Renal pelvis (tissue), 4 donors: ENCODE results near the gene SMIM35. TPM values are rescaled to one million over a fixed set of nuclear protein-coding genes. Genes with fewer than 3 reads are reported as not detected.

ENCODE experiments used
- DNase-seq: peaks from one replicate; pipeline ENCODE4 v3.0.0-alpha.2; 2013
- polyA plus RNA-seq, 3 donors: library from polyadenylated mRNA; unstranded; fragments of 120-200 nt; gene quantifications; one replicate each; pipeline ENCODE4 v1.2.1, GENCODE V29; 2013; ENCODE audit not compliant: insufficient read length in 3 of 3

The SMIM35 gene
- polyA plus RNA-seq, 3 donors = 0.09 to 0.11 (median 0.10) TPM

GRCh38 chr11:118111019-118111743 is 24.4 kb upstream of the SMIM35 start:
- DNase-seq = no peak

- DNase-seq = no peak
Measured at GRCh38 chr11:118109231-118109630, 22.5 kb upstream of the SMIM35 start.

GRCh38 chr11:118108513-118108912 is 21.8 kb upstream of the SMIM35 start:
- DNase-seq = no peak

- no peak for DNase-seq
Measured at GRCh38 chr11:118106789-118107335, 20.1 kb upstream of the SMIM35 start.

- no peak for DNase-seq
Measured at GRCh38 chr11:118105657-118106305, 19.0 kb upstream of the SMIM35 start.

GRCh38 chr11:118104491-118104890 is 17.7 kb upstream of the SMIM35 start:
- no peak for DNase-seq

- DNase-seq = no peak
Measured at GRCh38 chr11:118102721-118103261, 16.0 kb upstream of the SMIM35 start.

- DNase-seq = no peak
Measured at GRCh38 chr11:118100691-118101232, 14.0 kb upstream of the SMIM35 start.

GRCh38 chr11:118099838-118100556 is 13.2 kb upstream of the SMIM35 start:
- DNase-seq = no peak

GRCh38 chr11:118098996-118099837 is 12.5 kb upstream of the SMIM35 start:
- DNase-seq = no peak

GRCh38 chr11:118095967-118096367 is 9.2 kb upstream of the SMIM35 start:
- no peak for DNase-seq

- DNase-seq = no peak
Measured at GRCh38 chr11:118095493-118095892, 8.7 kb upstream of the SMIM35 start.

GRCh38 chr11:118092907-118093571 is 6.3 kb upstream of the SMIM35 start:
- DNase-seq = no peak

GRCh38 chr11:118091690-118092089 is 4.9 kb upstream of the SMIM35 start:
- DNase-seq = no peak

- DNase-seq = no peak
Measured at GRCh38 chr11:118090545-118091162, 3.9 kb upstream of the SMIM35 start.

- DNase-seq = no peak
Measured at GRCh38 chr11:118088531-118088930, 1.8 kb upstream of the SMIM35 start.

- DNase-seq = no peak
Measured at GRCh38 chr11:118087931-118088330, 1.2 kb upstream of the SMIM35 start.

- no peak for DNase-seq
Measured at GRCh38 chr11:118084656-118085055, 2.1 kb downstream of the SMIM35 start.

- no peak for DNase-seq
Measured at GRCh38 chr11:118084247-118084646, 2.5 kb downstream of the SMIM35 start.
